PFSK-1 (cell line): ENCODE data around the gene VPS8.

Experiments used
- POLR2AphosphoS5 ChIP-seq: IDR thresholded peaks from 2 replicates; pipeline ENCODE4 v1.6.1; 2012; ENCODE audit warnings: low read depth, mild to moderate bottlenecking, control low read depth, low read length, moderate library complexity
- REST ChIP-seq, 2 experiments: IDR thresholded peaks; 2 replicates each; pipeline versions ENCODE4 v1.6.1 to v1.8.0; 2011 to 2012; ENCODE audit warnings: low read depth in 2 of 2, low read length in 2 of 2, control low read depth in 1 of 2, inconsistent platforms in 1 of 2, mild to moderate bottlenecking in 1 of 2, moderate library complexity in 1 of 2; ENCODE audit not compliant: insufficient read depth in 1 of 2
- SIN3A ChIP-seq: IDR thresholded peaks from 2 replicates; pipeline ENCODE4 v1.6.1; 2012; ENCODE audit warnings: mild to moderate bottlenecking, low read length, moderate library complexity, borderline replicate concordance; ENCODE audit not compliant: insufficient read depth
- TAF1 ChIP-seq: IDR thresholded peaks from 2 replicates; pipeline ENCODE4 v1.6.1; 2012; ENCODE audit warnings: low read length, control low read depth, borderline replicate concordance; ENCODE audit not compliant: insufficient read depth

- TF ChIP-seq POLR2AphosphoS5, result no peak
- no peak for TF ChIP-seq REST (IDR thresholded peaks at IDR 0.05; ENCODE audit: insufficient read depth in 1 of 2, low read depth in 2 of 2, low read length in 2 of 2)
- TF ChIP-seq TAF1, result no peak
- TF ChIP-seq SIN3A, result no peak
Measured at GRCh38 chr3:184796954-184797353, 15.0 kb upstream of the VPS8 start.
